Stimulated activated CD8-positive, alpha-beta memory T cell treated with anti-CD3 and anti-CD28 coated beads, Interleukin-12 subunit alpha, Interleukin-12 subunit beta, amount 100 ng/mL, for 24 hours (primary cell): ENCODE results near the gene COQ5.
"Not testable (repeated sequence)": the region's sequence is repeated elsewhere in the genome, so short reads cannot be mapped to it uniquely, and the experiment has no call there.

Source experiments
- DNase-seq: peaks from one replicate; pipeline ENCODE4 v3.0.0-alpha.2; 2020; ENCODE audit errors: extremely low read depth

Gene COQ5, protein sequence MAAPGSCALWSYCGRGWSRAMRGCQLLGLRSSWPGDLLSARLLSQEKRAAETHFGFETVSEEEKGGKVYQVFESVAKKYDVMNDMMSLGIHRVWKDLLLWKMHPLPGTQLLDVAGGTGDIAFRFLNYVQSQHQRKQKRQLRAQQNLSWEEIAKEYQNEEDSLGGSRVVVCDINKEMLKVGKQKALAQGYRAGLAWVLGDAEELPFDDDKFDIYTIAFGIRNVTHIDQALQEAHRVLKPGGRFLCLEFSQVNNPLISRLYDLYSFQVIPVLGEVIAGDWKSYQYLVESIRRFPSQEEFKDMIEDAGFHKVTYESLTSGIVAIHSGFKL

DNA sequence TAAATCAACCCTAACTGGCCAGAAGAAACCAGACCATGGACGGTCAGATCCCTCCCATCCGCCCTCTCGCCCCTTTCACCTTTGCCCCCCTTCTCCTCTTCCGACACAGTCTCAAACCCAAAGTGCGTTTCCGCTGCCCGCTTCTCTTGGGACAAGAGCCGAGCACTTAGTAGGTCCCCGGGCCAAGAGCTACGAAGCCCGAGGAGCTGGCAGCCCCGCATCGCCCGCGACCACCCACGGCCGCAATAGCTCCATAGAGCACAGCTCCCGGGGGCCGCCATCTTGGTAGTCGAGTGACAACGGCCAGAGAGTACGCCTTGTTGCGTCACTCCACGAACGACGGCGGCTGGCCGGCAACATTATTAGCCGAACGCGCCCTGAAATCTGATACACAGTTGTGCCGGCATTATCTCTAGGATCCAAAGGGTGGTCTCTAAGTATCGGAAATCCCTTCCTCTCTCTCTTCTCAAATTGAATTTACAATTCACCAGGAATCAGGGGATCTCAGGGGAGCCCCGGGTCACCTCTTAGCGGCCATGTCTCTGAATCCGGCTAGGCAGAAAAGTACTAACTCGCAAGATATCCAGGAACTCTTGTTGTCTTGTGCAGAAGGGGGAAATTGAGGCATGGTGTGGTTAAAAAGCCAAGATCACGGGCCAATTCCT, at the start of gene COQ5:
TSS of gene COQ5 (minus strand) at position 298 of the 665 bp plus-strand sequence. CDS start at position 281, 17 bp downstream.
- DNase-seq = peak; percentile 64

DNA sequence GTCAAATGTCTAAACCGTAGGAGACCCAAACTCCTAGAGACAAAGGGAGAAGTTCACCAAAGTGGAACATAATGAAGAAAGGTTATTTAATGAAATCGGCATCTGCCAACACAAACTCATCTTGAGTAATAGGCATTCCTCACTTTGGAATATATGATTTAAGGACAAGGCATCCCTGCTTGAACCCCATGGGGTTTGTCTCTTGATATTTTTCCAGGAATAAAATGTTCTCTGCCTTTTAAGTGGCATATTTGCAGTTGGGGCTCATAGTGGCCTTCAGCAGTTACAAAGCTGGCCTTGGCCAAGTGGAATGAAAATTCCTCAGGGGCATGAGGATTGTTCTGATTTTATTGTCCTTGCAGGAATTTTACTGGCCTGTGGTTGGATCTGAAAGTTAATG, 45.1 kb upstream of the COQ5 start:
- DNase-seq = no peak

DNA sequence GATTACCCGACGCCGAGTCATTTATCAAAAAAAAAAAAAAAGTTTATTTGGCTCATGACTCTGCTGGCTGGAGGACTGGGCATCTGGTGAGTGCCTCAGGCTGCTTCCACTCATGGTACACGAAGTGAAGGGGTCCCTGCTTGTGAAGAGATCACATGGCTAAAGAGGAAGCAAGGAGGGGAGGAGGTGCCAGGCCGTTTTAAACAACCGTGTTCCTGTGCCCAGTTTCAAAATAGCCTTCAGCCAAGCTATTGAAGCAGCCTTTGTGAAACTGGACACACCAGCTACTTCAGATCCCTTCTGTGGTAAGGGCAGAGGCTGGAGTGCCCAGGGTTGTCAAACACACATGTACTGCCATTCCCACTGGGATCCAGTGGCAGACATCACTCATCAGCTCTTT, 44.6 kb upstream of the COQ5 start:
- DNase-seq = no peak

DNA sequence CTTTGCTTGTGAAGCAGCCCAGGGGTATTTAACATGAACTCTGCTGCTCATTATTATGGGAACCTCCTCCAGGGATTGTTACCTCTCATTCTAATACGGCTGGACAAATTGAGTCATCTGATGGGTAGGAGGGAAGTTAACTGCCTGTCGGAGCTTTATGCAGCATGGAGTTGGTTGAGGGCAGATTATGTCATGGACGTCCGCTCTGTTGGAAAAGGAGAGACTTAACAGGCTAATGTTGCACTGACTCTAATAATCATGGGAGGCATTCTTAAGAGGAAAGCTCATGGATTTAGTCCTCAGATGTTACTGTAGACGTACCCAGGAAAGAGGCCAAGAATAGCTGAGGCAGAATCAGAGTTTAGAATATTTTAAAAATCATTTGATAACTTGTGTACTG, 42.3 kb upstream of the COQ5 start:
- DNase-seq = no peak

DNA sequence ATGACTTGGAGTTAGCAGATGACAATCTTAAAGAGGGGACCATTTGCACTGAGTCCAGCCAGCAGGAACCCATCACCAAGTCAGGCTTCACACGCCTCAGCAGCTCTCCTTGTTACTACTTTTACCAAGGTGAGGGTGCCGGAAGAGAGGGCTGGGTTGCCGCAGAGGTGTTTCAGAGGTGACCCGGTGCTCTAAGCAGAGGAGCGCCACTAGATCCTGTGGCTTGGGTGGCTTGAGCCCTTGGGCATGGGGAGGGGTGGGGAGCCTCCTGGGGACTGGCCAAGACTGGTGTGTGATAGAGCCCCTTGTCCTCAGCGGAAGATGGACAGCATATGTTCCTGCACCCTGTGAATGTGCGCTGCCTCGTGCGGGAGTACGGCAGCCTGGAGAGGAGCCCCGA, 34.5 kb upstream of the COQ5 start:
- no peak for DNase-seq

DNA sequence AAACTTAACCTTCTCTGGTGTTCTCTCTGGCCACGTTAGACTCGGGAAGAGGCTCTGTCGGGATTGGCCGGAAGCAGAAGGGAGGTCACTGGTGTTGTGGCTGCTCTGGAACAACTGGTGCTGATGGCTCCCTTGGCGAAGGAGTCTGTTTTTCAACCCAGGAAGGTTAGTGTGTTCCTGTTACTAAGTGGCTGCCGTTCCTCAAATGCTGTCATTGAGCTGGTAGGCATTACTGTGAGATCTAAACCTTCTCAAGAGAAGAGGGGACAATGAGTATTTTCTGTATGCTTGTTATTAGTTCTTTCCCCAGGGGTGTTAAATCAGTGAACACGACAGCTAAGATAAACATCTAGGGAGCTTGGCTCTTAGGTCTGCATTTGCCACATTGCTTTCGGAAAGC, 33.9 kb upstream of the COQ5 start:
- DNase-seq = no peak

DNA sequence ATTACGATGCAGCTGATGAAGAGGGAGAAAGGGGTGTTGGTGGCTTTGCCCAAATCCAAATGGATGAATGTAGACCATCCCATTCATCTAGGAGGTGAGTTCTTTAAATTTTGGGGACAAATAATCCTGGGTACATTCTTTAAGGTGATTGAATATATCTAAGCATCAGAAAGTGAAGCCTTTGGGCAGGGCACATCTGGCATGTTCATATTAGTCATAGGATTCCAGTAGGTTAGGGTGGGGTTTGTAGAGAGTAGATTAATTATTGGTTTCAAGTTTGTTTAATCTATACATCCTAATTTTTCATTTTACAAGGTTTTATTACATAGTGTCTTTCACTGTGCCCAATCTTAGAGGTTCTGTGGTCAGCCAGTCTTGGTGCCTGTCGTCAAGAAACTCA, 28.6 kb upstream of the COQ5 start:
- DNase-seq = no peak

DNA sequence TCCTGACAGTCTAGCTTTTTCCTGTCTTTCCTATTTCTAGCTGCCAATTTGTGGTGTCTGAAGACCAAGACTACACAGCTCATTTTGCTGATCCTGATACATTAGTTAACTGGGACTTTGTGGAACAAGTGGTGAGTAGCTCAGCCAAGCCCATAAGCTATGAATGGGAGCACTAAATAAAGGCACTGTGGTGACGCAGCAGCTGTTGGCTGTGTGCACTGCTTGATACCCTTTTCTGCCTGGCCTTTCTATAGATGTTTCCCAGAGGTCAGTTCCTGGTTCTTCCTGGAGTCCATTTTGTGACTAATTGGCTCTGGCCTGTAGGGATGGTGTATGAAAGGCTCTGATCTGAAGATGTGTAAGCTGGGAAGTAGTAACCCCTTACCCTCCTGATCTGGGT, 25.7 kb upstream of the COQ5 start:
- DNase-seq = no peak

DNA sequence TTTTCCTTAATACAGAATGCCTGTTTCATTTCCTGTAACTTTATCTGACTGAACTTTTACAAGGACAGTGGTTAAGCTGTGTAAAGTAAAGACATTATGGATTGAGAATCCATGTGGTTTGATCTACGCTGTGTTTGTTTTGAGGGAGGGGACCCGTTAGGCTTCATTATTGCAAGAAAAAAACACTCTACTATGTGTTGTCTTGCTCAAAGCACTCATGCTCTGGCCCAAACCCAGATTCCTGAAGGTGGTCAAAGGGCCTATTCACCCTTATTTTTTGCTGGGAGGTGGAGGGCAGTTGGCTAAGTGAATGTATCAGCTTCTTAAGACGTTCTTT, 17.1 kb upstream of the COQ5 start:
- DNase-seq = no peak

DNA sequence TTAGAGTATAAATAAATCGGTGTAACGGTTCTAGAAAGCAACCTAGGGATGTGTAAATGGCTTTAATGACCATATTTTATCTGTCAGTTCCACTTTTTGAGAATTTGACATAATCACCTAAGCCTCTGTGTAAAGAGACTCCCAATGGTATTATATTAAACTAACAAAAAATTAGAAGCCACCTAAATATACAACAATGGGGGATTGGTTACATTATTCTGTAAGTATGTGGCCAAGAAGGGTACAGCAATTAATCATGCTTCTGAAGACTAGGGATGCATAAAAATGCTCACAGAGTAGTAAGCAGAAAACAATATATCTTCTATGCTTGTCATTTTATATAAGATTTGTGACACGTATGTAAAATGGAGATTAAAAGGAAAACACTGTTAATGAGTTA, 15.7 kb upstream of the COQ5 start:
- DNase-seq = no peak

DNA sequence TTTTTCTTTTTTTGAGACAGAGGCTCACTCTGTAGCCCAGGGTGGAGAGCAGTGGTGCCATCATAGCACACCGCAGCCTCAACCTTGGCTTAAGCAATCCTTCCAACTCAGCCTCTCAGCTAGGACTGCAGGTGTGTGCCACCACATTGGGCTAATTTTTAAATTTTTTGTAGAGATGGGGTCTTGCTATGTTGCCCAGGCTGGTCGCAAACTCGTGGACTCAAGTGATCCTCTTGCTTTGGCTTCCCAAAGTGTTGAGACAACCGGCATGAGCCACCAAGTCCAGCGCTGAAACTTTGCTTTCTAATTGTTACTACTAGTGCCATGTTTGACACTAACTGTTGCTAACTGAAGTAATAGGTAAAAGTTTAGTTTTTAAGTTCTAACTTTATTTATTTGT, 13.2 kb upstream of the COQ5 start:
- no peak for DNase-seq

DNA sequence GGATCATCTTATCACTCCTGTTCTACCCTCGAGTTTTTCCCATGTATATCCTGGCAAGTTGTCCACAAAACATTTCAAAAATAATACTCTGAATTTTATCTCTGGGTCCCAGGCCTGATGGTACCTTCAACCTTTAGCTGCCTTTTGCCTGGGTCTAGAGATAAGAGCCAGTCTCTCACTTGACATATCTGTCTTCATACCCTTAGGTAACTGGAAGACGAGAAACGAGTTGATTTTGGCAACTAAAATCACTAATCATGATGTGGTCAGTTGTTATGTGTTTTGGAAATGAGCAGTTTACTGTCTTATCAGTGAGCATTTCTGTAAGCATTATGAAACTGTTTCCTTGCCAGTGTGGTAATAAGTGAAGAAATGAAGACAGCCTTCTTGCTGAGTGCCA, 11.5 kb upstream of the COQ5 start:
- no peak for DNase-seq

DNA sequence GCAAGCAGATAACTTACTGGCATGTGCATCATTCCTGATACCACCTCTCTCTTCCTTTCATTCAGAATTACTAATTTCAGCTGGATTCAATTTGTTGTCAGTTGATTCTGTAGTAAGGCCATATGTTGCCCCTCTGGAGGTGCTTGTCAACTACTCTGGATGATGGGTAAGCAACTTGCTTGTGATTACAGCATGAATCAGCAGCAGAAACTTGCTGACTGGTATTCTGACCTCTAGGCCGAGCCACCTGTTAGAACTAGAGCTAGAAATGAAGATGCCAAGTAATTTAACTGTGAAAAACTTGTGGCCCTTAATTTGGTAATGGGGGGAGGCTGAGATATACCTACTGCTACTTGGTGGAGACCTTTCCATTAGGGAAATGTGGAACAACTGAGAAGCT, 10.3 kb upstream of the COQ5 start:
- DNase-seq = no peak

DNA sequence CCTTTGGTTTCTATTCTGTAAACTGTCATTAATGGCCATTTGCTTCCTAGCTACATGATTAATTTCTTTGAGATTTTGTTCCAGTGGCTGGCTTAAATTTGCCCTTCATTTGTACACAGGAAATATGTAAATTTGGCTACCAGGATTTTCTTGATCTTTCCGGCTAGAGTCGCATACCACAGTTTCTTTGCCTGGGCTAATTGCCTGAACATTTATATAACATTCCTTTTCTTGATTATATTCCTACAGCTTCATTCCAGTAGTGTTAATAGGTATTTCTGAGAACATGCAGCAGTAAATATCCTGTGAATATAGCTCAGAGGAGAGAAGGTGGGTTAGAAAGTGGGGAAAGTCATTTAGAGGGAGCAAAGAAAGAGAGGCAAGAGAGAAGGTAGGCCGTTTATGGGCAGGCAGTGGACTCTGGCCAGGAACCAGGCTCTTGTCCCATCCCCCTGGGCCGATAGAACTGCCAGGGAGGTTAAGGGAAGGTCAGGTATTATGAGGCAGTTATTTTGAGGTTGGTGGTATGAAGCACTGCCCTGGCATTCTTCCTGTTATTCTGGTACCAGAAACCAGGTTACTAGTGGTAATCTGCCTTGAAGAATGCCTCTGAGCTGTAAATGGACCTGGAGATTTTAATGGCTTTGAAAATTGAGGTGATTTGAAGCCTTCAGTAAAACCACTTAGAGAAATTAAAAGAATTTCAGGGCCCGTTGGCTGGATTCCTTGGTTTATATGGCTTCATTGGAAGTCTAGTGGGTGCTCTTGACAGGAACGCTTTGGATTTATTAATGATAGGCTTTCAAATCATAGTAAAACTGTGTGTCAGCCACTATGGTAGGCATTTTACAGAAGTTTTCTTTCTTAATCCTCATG, 9.6 kb upstream of the COQ5 start:
- no peak for DNase-seq

DNA sequence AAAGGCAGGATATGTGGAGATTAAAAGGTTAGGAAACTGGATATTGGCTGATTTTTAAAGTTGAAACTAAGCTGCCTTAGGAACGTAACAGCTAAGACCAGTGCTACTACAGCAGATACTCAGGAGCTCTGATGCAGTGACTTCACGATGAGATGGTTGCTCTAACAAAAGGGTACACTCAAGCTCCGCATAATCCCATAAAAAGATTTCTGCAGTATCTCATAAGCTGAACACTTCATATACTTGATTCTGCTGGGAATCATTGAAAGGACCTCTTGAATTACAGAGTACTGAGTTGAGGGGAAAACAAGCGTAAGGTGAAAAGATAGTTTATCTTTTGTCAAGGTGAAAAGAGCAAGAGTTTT, 8.9 kb upstream of the COQ5 start:
- DNase-seq = no peak

DNA sequence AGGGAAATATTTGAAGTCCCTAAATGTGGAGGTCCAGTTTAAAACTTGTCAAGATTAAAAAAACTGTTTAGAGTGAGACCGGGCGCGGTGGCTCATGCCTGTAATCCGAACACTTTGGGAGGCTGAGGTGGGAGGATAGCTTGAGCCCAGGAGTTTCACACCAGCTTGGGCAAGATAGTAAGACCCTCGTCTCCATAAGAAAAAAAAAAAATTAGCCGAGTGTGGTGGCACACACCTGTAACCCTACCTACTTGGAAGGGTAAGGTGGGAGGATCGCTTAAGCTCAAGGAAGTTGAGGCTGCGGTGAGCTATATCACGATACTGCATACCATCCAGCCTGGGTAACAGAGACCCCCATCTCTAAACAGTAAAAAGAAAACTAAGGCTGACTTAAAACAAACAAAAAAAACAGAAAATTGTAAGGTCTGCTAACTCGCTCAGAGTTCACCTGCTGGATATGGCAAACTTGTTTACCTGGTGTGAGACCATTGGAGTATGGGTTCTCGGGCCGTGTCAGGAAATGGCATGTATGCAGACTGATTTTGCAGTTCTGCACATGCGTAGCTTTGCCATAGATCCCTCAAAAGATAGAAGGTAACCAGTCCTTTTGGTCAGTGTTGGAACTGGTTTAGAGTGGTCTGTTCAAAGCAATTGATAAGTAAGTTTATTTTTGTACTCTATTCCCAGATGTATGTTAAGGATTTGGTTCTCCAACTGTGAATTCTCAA, 7.3 kb upstream of the COQ5 start:
- DNase-seq = no peak

DNA sequence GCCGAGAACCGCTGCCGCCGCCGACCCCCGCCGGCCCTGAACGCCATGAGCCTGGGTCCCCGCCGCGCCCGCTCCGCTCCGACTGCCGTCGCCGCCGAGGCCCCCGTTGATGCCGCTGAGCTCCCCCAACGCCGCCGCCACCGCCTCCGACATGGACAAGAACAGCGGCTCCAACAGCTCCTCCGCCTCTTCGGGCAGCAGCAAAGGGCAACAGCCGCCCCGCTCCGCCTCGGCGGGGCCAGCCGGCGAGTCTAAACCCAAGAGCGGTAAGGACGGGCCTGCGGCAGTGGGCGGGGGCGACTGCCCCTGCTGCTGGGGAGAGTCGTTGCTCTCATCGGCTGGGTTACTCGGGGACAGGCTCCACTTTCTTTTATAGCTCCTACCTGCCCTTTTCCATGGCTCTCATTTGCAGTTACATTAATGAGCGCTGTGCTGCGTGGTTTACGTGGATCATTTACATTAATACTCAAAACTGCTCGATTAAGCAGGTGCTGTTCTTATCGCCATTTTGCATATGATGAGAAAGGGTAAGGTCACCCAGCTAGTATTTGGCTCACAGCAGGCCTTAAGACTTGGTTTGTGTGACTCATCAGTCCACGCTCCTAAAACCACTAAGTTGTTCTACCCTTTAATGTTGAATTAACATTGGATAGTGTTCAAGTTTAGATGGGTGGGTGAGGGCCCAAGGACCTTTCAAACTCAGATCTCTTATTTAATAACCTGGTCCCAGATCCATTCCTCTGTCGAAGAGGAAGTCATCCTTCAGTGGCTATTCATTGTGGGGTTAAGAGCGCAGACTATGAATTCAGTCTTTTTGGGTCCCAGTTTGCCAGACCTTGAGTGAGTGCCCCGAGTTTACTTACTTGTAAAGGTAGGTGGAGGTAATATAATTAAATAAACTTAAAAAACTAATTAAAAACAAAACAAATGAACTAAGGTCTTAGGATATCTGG, 6.0 kb upstream of the COQ5 start:
- DNase-seq = no peak

DNA sequence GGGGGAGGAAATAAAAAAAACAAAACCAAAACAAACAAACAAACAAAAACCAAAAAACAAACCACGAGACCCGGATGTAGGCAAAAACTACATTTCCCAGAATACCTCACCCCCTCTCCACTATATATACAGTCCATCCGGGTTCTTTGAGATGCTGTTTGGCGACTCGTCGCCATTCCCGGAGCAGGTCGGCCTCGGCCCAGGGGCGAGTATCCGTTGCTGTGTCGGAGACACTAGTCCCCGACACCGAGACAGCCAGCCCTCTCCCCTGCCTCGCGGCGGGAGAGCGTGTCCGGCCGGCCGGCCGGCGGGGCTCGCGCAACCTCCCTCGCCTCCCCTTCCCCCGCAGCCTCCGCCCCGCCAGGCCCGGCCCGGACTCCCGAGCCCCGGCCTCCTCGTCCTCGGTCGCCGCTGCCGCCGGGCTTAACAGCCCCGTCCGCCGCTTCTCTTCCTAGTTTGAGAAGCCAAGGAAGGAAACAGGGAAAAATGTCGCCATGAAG, 5.3 kb upstream of the COQ5 start, which contains the start of gene RNF10:
TSS of gene RNF10 (plus strand) at position 154 of the 500 bp plus-strand sequence. CDS start 456 bp downstream, outside the sequence.
- DNase-seq = peak; percentile 52

DNA sequence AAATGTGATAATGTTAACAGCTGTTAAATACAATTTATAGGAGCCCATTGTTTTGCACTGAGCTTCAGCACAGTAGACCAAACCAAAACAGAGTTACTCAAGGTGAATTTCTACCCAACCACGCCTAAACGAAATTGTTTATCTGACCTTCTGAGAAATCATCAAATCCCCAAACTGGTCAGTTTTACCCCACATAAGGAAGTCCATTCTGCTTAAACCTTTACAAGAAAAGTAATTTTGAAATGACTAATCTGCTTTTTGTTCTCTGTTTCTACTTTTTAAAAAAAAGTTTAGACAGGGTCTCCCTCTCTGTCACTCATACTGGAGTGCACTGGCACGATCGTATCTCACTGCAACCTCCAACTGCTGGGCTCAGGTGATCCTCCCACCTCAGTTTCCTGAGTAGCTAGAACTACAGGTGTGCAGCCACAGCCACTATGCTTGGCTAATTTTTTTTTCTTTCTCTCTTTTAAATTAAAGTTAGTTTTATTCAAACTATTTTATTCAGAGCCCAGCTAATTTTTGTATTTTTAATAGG, 3.8 kb upstream of the COQ5 start:
- DNase-seq = no peak

DNA sequence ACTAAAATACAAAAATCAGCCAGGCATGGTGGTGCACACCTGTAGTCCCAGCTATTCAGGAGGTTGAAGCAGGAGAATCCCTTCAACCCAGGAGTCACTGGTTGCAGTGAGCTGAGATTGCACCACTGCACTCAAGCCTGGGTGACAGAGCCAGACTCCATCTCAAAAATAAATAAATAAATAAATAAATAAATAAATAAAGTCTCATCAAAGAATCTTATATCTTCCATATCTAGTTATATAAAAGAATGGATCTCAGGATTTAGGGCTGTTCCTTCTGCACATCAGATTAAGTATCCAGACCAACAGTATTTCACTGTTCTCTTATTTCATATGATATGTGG, 1.4 kb upstream of the COQ5 start:
- not testable (repeated sequence) for DNase-seq
